Natural killer cell treated with Interleukin-12 subunit alpha and Interleukin-12 subunit beta and Interleukin-15 and Interleukin-18, amount 100 ng/mL, for 72 hours (primary cell): ENCODE results near the gene PTPRN2. TPM values are rescaled to one million over a fixed set of nuclear protein-coding genes. Genes with fewer than 3 reads are reported as not detected.
"Not testable (repeated sequence)": the region's sequence is repeated elsewhere in the genome, so short reads cannot be mapped to it uniquely, and the experiment has no call there.

Experiments
- ATAC-seq, 2 donors: fragments of 150-1000 bp; cut with Tn5 transposase in 1 of 2; sonication (Bioruptor Pico), chemical (Tn5 transposase) in 1 of 2; 2 replicates each; pipeline ENCODE4 v1.10.0; 2021
- DNase-seq: peaks from one replicate; pipeline ENCODE4 v3.0.0; 2022; ENCODE audit warnings: low spot score
- H3K27ac Mint-ChIP-seq, 2 donors: 1 replicate in 1 of 2; 2 replicates in 1 of 2; pipeline ENCODE4 v1.8.0; 2022; ENCODE audit warnings: mixed read lengths in 2 of 2, mild to moderate bottlenecking in 1 of 2, moderate library complexity in 1 of 2
- H3K27me3 Mint-ChIP-seq, 2 donors: 1 replicate in 1 of 2; 2 replicates in 1 of 2; pipeline ENCODE4 v1.8.0; 2022; ENCODE audit warnings: mixed read lengths in 2 of 2
- H3K36me3 Mint-ChIP-seq: one replicate; pipeline ENCODE4 v1.8.0; 2022; ENCODE audit warnings: mixed read lengths
- H3K4me1 Mint-ChIP-seq, 2 donors: 1 replicate in 1 of 2; 2 replicates in 1 of 2; pipeline ENCODE4 v1.8.0; 2022; ENCODE audit warnings: low read depth in 2 of 2, mixed read lengths in 2 of 2, mild to moderate bottlenecking in 1 of 2
- H3K4me3 Mint-ChIP-seq: one replicate; pipeline ENCODE4 v1.8.0; 2022; ENCODE audit warnings: mixed read lengths
- H3K9me3 Mint-ChIP-seq: 2 replicates; pipeline ENCODE4 v1.8.0; 2022; ENCODE audit warnings: mixed read lengths
- total RNA-seq, 2 donors: library from RNA; stranded (reverse); gene quantifications; one replicate each; pipeline ENCODE4 v1.2.3, GENCODE V29; 2022

PTPRN2 gene
- total RNA-seq, 2 donors from 2014 or later, result 0.17 to 0.74 TPM

DNA sequence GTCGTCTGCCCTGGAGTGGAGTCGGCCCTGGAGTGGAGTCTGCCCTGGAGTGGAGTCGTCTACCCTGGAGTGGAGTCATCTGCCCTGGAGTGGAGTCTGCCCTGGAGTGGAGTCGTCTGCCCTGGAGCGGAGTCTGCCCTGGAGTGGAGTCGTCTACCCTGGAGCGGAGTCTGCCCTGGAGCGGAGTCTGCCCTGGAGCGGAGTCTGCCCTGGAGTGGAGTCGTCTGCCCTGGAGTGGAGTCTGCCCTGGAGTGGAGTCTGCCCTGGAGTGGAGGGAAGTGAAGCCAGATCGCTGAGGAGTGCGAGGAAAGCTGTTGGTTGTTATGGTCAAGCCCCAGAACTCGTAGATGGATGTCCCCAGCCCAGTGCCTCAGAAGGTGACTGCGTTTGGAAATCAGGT lies 63.3 kb downstream of the PTPRN2 start:
- not testable (repeated sequence) for H3K27ac Mint-ChIP-seq, ATAC-seq, H3K36me3 Mint-ChIP-seq, H3K27me3 Mint-ChIP-seq, H3K4me1 Mint-ChIP-seq, H3K9me3 Mint-ChIP-seq, DNase-seq, H3K4me3 Mint-ChIP-seq

DNA sequence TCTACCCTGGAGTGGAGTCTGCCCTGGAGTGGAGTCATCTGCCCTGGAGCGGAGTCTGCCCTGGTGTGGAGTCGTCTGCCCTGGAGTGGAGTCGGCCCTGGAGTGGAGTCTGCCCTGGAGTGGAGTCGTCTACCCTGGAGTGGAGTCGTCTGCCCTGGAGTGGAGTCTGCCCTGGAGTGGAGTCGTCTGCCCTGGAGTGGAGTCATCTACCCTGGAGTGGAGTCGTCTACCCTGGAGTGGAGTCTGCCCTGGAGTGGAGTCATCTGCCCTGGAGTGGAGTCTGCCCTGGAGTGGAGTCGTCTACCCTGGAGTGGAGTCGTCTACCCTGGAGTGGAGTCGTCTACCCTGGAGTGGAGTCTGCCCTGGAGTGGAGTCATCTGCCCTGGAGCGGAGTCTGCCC lies 63.7 kb downstream of the PTPRN2 start:
- not testable (repeated sequence) for H3K27me3 Mint-ChIP-seq, H3K4me3 Mint-ChIP-seq, H3K4me1 Mint-ChIP-seq, H3K9me3 Mint-ChIP-seq, H3K27ac Mint-ChIP-seq, DNase-seq, ATAC-seq, H3K36me3 Mint-ChIP-seq

DNA sequence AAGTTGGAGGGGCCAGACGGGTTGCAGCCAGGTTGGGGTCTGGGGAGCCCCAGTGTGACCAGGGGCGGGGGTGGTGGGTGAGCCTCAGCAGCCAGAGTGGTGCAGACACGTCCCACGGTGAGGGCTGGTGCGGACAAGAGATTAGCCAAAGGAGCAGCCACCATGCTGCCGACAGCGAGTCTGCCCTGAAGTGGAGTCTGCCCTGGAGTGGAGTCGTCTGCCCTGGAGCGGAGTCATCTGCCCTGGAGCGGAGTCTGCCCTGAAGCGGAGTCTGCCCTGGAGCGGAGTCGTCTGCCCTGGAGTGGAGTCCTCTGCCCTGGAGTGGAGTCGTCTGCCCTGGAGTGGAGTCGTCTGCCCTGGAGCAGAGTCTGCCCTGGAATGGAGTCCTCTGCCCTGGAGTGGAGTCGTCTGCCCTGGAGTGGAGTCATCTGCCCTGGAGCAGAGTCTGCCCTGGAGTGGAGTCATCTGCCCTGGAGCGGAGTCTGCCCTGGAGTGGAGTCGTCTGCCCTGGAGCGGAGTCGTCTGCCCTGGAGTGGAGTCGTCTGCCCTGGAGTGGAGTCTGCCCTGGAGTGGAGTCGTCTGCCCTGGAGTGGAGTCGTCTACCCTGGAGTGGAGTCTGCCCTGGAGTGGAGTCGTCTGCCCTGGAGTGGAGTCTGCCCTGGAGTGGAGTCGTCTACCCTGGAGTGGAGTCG lies 64.3 kb downstream of the PTPRN2 start:
- H3K36me3 Mint-ChIP-seq, H3K4me1 Mint-ChIP-seq, H3K27ac Mint-ChIP-seq, H3K9me3 Mint-ChIP-seq, ATAC-seq, DNase-seq, H3K27me3 Mint-ChIP-seq, H3K4me3 Mint-ChIP-seq: not testable (repeated sequence)

DNA sequence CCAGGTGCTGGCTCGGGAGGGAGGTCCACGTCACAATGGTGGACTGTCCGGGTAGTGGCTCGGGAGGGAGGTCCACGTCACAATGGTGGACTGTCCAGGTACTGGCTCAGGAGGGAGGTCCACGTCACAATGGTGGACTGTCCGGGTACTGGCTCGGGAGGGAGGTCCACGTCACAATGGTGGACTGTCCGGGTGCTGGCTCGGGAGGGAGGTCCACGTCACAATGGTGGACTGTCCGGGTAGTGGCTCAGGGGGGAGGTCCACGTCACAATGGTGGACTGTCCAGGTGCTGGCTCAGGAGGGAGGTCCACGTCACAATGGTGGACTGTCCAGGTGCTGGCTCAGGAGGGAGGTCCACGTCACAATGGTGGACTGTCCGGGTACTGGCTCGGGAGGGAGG lies 65.8 kb downstream of the PTPRN2 start:
- not testable (repeated sequence) for H3K4me1 Mint-ChIP-seq, H3K4me3 Mint-ChIP-seq, H3K27ac Mint-ChIP-seq, H3K36me3 Mint-ChIP-seq, DNase-seq, ATAC-seq, H3K9me3 Mint-ChIP-seq
- H3K27me3 Mint-ChIP-seq, result peaks cover 9 to 11% of the 10 kb centered on the region in 2 donors

DNA sequence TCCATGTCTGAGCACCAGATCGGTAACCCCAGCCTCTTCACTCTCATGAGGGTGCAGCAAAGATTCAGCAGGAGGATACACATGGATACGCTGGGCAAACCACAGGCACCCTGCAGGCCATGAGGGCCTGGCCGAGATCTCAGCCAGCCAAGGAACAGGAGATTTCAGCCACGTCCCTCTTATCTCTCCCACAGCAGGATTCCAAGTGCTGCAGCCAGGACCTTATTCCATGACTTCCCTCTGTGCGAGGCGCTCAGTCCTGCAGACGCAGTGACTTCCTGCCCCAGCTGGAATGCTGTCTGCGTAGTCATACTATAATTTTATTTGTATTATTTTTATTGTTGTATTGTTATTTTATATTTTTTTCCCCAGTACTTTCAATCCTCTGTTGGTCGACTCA lies 66.8 kb downstream of the PTPRN2 start:
- no peaks in the 10 kb centered on the region for H3K36me3 Mint-ChIP-seq
- H3K27me3 Mint-ChIP-seq, result peaks cover 9 to 12% of the 10 kb centered on the region in 2 donors
- ATAC-seq, result no peak
- no peaks in the 10 kb centered on the region for H3K9me3 Mint-ChIP-seq
- H3K27ac Mint-ChIP-seq, result no peak overlapping the region
- no peak overlapping the region for H3K4me3 Mint-ChIP-seq
- no peaks in the 10 kb centered on the region for H3K4me1 Mint-ChIP-seq
- no peak for DNase-seq

DNA sequence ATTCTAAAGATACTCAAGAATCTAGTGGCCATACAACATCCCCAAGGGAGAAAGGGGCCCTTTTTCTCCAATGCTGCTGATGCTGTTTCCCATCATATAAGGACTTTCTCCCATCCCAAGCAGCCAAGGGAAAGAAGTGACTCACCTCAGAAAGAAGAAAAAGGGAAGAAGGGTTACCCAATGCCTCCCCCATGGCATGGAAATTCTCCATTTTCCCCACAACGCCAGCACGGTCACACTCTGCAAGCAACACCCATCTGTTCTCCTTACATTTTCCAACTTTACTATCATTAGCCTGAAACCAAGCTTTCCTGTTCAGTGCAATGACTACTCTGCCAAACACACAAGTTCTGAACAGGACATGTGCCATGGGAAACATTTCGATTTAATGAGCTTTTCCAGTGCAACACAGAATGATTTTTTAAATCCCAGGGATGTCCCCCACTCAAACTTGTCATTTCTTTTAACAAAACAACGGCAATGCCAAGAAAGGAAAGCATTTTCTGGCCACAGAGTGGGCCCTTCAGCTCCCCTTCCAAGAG lies 67.9 kb downstream of the PTPRN2 start:
- Mint-ChIP-seq H3K27ac (no peak overlapping the region), H3K36me3 (no peaks in the 10 kb centered on the region), H3K4me1 (no peaks in the 10 kb centered on the region), H3K4me3 (no peak overlapping the region), H3K9me3 (no peaks in the 10 kb centered on the region), H3K27me3 (peaks cover 13 to 17% of the 10 kb centered on the region in 2 donors)
- no peak for DNase-seq
- ATAC-seq, result no peak

DNA sequence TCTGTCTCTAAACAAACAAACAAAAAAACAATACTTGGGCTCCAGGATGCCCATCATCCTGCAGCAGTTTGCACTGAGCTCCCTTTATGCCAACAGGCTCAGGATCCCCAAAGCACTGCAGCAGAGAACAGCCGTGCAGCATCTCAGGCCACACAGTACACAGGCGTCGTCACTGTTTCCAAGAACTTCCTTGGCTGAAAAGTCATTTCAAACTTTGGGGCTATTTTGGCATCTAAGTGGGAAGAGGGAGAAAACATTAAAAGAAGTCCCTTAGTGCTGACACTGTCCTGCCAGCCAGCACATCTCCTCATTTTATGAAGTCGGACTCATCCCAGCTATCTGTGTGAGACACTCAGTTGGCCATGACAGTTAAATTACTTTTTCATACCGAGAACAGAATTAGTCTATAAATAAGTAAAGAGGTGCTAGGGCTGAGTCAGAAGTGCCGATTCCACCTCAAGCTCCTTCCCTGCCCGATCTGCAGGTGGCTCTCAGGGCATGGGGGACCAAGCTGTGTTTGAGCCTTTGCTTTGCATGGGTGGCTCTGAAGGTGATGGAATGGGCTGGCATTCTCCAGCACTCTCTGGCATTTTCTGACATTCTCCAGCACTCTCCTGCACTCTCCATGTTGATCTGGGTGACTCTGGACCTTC lies 68.5 kb downstream of the PTPRN2 start:
- H3K9me3 Mint-ChIP-seq, result no peaks in the 10 kb centered on the region
- H3K4me1 Mint-ChIP-seq, result no peaks in the 10 kb centered on the region
- H3K36me3 Mint-ChIP-seq, result no peaks in the 10 kb centered on the region
- DNase-seq (no peak), ATAC-seq (no peak)
- no peak overlapping the region for H3K4me3 Mint-ChIP-seq
- H3K27ac Mint-ChIP-seq, result no peak overlapping the region
- H3K27me3 Mint-ChIP-seq, result peaks cover 13 to 17% of the 10 kb centered on the region in 2 donors

DNA sequence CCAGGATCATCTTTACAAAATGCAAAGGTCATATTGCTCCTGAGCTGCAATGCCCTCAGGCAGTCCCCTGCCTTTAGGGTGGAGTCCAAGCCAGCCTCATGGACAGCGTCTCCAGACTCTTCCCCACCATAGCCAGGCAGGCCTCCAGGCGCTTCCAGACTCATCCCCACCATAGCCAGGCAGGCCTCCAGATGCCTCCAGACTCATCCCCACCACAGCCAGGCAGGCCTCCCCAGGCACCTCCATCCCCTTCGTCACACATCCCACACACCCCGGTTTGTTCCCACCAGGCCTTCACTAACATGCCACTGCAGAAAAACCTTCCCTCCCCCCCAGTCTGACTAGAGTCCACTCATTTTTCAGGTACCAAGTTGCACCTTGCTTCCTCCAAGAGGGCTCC lies 70.1 kb downstream of the PTPRN2 start:
- H3K27ac Mint-ChIP-seq, result no peak overlapping the region
- no peak overlapping the region for H3K4me3 Mint-ChIP-seq

DNA sequence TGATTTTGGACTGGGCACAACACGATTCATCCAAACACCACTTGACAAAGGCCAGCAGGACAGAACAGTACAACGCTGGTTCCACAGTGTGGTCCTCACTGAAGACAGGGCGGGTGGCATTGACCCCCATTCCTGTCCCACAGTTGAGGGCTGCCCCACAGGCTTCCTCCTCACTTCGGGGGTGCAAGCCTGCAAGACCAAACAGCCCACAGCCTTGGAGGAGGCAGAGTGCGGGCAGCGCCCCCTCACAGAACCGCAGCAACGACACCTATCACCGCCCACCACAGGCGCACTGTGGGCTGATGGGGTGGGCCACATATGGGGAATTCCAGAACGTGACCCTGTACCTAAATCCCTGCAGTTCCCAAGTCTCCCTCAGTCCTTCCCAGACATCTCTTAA lies 70.6 kb downstream of the PTPRN2 start:
- ATAC-seq, result peak; percentile 17 to 20
- DNase-seq, result no peak
- no peaks in the 10 kb centered on the region for H3K4me1 Mint-ChIP-seq
- peaks cover 16 to 17% of the 10 kb centered on the region in 2 donors for H3K27me3 Mint-ChIP-seq
- H3K27ac Mint-ChIP-seq, result no peak overlapping the region
- H3K9me3 Mint-ChIP-seq, result peaks cover 7% of the 10 kb centered on the region
- H3K36me3 Mint-ChIP-seq, result peaks cover 1% of the 10 kb centered on the region
- no peak overlapping the region for H3K4me3 Mint-ChIP-seq

More for the DNA sequence above, 70.1 kb downstream of the PTPRN2 start:
- Mint-ChIP-seq H3K36me3 (no peaks in the 10 kb centered on the region), H3K4me1 (no peaks in the 10 kb centered on the region), H3K9me3 (peaks cover 2% of the 10 kb centered on the region), H3K27me3 (peaks cover 16 to 17% of the 10 kb centered on the region in 2 donors)
- DNase-seq, result no peak
- ATAC-seq, result no peak

DNA sequence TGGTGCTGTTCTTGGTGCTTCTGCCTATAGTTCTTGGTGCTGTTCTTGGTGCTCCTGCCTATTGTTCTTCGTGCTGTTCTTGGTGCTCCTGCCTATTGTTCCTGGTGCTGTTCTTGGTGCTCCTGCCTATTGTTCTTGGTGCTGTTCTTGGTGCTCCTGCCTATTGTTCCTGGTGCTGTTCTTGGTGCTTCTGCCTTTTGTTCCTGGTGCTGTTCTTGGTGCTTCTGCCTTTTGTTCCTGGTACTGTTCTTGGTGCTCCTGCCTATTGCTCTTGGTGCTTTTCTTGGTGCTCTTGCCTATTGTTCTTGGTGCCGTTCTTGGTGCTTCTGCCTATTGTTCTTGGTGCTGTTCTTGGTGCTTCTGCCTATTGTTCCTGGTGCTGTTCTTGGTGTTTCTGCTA lies 71.1 kb downstream of the PTPRN2 start:
- peaks cover 16 to 17% of the 10 kb centered on the region in 2 donors for H3K27me3 Mint-ChIP-seq
- H3K36me3 Mint-ChIP-seq, result peaks cover 5% of the 10 kb centered on the region
- ATAC-seq (no peak), DNase-seq (no peak)
- H3K4me3 Mint-ChIP-seq, result no peak overlapping the region
- no peak overlapping the region for H3K27ac Mint-ChIP-seq
- no peaks in the 10 kb centered on the region for H3K4me1 Mint-ChIP-seq
- H3K9me3 Mint-ChIP-seq, result peaks cover 11% of the 10 kb centered on the region

DNA sequence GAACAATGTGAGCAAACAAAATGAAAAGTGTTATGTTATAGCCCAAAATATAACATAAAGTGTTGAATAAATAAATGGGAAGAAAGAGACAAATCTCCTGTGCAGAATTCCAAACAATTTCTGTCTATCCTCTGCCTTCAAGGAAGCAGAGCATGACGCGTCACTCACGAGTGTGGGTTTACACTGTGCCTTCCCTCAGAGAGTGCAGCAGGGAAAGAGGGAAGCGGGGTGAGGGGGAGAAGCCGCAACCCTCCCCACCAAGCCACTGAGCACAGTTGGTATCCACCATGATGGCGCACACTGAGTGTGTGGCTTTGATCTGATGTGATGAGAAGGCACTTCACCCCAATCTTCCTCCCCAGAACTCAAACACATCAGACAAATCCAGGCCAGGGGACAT lies 74.8 kb downstream of the PTPRN2 start:
- Mint-ChIP-seq H3K27ac (no peak overlapping the region), H3K4me1 (peaks cover 0 to 1% of the 10 kb centered on the region in 2 donors), H3K27me3 (peaks cover 17 to 18% of the 10 kb centered on the region in 2 donors), H3K36me3 (peaks cover 11% of the 10 kb centered on the region), H3K9me3 (peaks cover 20% of the 10 kb centered on the region), H3K4me3 (no peak overlapping the region)
- no peak for DNase-seq
- ATAC-seq, result no peak

DNA sequence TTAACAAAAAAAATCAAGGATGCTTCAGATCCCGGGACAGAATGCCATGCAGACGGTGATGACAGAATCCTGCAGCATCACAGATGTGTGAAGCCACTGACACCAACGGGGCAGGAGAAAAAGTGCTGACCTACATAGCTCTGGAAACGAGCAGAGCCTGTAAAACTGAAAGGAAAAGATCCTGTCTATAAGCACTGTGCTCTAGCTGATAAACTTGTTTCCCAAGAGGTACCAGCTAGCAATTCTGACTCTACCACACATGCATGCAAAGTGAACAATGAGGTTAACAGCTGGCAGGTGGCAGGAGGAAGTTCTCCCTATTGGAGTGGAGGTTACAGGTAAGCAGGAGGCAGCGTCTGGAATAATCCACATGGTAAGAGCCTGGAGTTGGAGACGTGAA lies 75.6 kb downstream of the PTPRN2 start:
- no peak overlapping the region for H3K4me3 Mint-ChIP-seq
- H3K4me1 Mint-ChIP-seq, result peaks cover 0 to 6% of the 10 kb centered on the region in 2 donors
- no peak overlapping the region for H3K27ac Mint-ChIP-seq
- H3K36me3 Mint-ChIP-seq, result peaks cover 11% of the 10 kb centered on the region
- no peak for ATAC-seq
- peaks cover 13 to 16% of the 10 kb centered on the region in 2 donors for H3K27me3 Mint-ChIP-seq
- H3K9me3 Mint-ChIP-seq, result peaks cover 20% of the 10 kb centered on the region
- DNase-seq, result no peak

DNA sequence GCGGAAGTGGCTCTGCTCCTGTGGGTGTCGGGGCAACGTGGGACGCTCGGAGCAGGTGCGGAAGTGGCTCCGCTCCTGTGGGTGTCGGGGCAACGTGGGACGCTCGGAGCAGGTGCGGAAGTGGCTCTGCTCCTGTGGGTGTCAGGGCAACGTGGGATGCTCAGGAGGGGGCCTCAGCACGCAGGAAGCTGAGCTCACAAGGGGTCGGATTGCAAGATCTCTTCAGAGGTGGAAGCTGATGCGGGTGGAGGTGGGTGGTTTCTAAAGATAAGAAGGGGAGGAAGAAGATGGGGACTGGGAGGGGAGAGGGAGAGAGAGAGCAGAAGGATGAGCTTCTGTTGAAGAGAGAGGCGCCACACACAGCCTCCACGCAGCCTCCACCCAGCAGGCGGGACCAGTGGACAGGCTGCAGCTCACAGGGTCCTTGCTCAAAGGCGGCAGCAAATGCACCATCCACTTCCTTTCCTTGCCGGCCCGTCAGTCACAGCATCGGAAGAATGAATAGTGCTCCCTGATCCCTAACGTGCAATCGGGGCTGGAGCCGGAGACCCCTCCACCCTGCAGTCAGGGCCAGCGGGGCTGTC lies 78.7 kb downstream of the PTPRN2 start:
- H3K9me3 Mint-ChIP-seq, result peaks cover 20% of the 10 kb centered on the region
- DNase-seq, result no peak
- ATAC-seq, result no peak
- peaks cover 0 to 6% of the 10 kb centered on the region in 2 donors for H3K4me1 Mint-ChIP-seq
- H3K27me3 Mint-ChIP-seq, result peaks cover 13 to 14% of the 10 kb centered on the region in 2 donors
- peaks cover 11% of the 10 kb centered on the region for H3K36me3 Mint-ChIP-seq
- H3K4me3 Mint-ChIP-seq, result no peak overlapping the region
- H3K27ac Mint-ChIP-seq, result no peak overlapping the region

DNA sequence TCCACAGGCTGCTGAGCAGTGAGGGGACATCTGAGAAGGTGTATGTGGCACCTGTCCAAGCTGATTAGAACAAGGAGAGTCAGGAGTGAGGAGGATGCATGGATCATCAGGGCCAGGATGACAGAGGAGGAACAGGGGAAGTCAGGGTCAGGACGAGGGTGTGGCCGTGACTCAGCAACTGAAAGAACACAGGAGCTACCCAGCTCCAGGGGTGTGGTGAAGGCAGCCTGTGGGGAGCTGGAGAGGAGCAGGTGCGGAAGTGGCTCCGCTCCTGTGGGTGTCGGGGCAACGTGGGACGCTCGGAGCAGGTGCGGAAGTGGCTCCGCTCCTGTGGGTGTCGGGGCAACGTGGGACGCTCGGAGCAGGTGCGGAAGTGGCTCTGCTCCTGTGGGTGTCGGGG lies 79.3 kb downstream of the PTPRN2 start:
- H3K36me3 Mint-ChIP-seq, result peaks cover 11% of the 10 kb centered on the region
- H3K4me1 Mint-ChIP-seq, DNase-seq, ATAC-seq, H3K27ac Mint-ChIP-seq, H3K4me3 Mint-ChIP-seq: not testable (repeated sequence)
- H3K27me3 Mint-ChIP-seq, result peaks cover 13 to 14% of the 10 kb centered on the region in 2 donors
- peaks cover 20% of the 10 kb centered on the region for H3K9me3 Mint-ChIP-seq
